ENCODE measurements around the gene TMED1. TPM values are rescaled to one million over a fixed set of nuclear protein-coding genes. Genes with fewer than 3 reads are reported as not detected.

The TMED1 gene
- total and polyA plus RNA-seq, 2 donors (not counting 3 experiments of a cell fraction or from before 2014, with no cell fraction given) = 31.2 to 60.4 TPM

DNA sequence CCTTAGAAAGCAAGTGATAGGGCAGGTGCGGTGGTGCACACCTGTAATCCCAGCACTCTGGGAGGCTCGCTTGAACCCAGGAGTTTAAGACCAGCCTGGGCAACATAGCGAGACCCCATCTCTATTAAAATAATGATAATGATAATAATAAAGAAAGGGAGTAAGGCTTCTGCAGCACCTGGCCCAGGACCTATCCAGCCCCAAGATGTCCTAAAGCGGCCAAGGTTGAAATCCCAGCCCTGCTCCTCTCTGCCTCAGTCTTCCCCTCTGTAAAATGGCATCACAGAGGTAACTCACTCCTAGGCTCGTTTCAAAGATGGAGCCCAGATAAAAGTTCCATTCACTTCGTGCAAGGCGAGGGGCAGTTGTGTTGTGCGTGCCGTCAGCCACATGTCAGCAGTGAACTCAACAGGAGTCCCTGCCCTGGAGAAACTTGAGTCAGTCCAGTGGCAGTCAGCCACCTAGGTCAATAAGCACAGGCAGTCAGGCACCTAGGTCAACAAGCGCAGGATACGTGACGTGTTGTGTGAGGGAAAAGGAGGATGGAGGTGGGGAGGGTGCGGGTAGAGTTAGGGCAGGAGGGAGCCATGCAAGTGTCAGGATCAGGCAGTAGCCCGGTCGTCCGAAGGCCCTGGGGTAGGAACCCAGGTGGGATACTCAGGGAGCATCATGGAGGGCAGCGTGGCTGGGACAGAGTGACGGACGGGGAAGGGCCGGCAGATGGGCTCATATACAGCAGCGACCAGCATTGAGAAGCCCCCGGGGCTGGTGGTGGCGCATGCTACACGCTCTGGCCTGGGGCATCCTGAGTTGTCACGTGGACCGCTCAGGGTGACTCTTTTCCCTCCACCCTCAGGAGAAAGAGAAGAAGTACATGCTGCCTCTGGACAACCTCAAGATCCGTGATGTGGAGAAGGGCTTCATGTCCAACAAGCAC is 16.6 kb downstream of the TMED1 start:
- Histone ChIP-seq H3K36me3 (ENCODE audit: control insufficient read depth in 2 of 2, extremely low read depth in 1 of 2, insufficient read depth in 2 of 2, low read length in 2 of 2) (peaks cover 4 to 46% of the 10 kb centered on the region in 2 experiments), H4K20me1 (replicated peaks; ENCODE audit: control insufficient read depth, extremely low read depth, insufficient read depth, low read length) (no peaks in the 10 kb centered on the region), H3K9ac (replicated peaks; ENCODE audit: extremely low read depth, insufficient read depth, low read length) (no peak overlapping the region), H3K9me1 (replicated peaks; ENCODE audit: control insufficient read depth, extremely low read depth, insufficient read depth, low read length) (no peaks in the 10 kb centered on the region), H3K4me3 (replicated peaks in 1 of 3; ENCODE audit: insufficient read depth in 1 of 3, low read depth in 1 of 3, low read length in 3 of 3) (no peak overlapping the region), H3K27me3 (ENCODE audit: control insufficient read depth in 2 of 2, insufficient read depth in 2 of 2, low read length in 2 of 2) (no peaks in the 10 kb centered on the region), H3K4me1 (ENCODE audit: control insufficient read depth, extremely low read depth, insufficient read depth, low read length) (no peaks in the 10 kb centered on the region), H2AFZ (ENCODE audit: low read depth, low read length) (no peak overlapping the region), H3K79me2 (ENCODE audit: control insufficient read depth, insufficient read depth, low read length) (peaks cover 1% of the 10 kb centered on the region), H3K27ac (ENCODE audit: insufficient read depth, low read depth, low read length) (no peak overlapping the region), H3K9me3 (replicated peaks; ENCODE audit: control insufficient read depth, insufficient read depth, low read length) (no peaks in the 10 kb centered on the region), H3K4me2 (ENCODE audit: insufficient read depth, low read length) (no peak overlapping the region)
- TF ChIP-seq, protein P1, sequence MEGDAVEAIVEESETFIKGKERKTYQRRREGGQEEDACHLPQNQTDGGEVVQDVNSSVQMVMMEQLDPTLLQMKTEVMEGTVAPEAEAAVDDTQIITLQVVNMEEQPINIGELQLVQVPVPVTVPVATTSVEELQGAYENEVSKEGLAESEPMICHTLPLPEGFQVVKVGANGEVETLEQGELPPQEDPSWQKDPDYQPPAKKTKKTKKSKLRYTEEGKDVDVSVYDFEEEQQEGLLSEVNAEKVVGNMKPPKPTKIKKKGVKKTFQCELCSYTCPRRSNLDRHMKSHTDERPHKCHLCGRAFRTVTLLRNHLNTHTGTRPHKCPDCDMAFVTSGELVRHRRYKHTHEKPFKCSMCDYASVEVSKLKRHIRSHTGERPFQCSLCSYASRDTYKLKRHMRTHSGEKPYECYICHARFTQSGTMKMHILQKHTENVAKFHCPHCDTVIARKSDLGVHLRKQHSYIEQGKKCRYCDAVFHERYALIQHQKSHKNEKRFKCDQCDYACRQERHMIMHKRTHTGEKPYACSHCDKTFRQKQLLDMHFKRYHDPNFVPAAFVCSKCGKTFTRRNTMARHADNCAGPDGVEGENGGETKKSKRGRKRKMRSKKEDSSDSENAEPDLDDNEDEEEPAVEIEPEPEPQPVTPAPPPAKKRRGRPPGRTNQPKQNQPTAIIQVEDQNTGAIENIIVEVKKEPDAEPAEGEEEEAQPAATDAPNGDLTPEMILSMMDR (IDR thresholded peaks at IDR 0.05; ENCODE audit: extremely low read depth in 1 of 2, insufficient read depth in 1 of 2, low read depth in 1 of 2, low read length in 2 of 2) = no peak
- TF ChIP-seq EZH2 (IDR thresholded peaks at IDR 0.05; ENCODE audit: borderline replicate concordance, low read depth, low read length, severe bottlenecking) (no peak), FOS (IDR thresholded peaks at IDR 0.05; ENCODE audit: borderline replicate concordance, insufficient read depth, low read length) (no peak), GATA2 (IDR thresholded peaks at IDR 0.05; ENCODE audit: insufficient read depth, insufficient read length, low read depth, low read length) (no peak), POLR2A (IDR thresholded peaks at IDR 0.05; ENCODE audit: low read depth, low read length) (no peak)
- intact Hi-C loops (cut with micrococcal nuclease) (no loop called here), dilution Hi-C loops (cut with MboI; ENCODE audit: extremely low pct_ligation_motif_present, low sequenced_read_pairs) (no loop called here)
- DNase-seq (ENCODE audit: low read depth, low spot score) = no peak
- BruUV-seq (replicated peaks) = no TSS peak
- ChIA-PET POLR2A (no interaction called here), CTCF (interaction anchor here (1.6 to 2.0 kb wide), 4 partner anchors 10 to 52 kb away, joined by 4 to 12 read pairs (median 5); partner anchors contain the start of gene CARM1)
- FAIRE-seq = no peak

Data from endothelial cell of umbilical vein (primary cell).